ENCODE data around the gene AGBL1.
"Not testable (repeated sequence)": the region's sequence is repeated elsewhere in the genome, so short reads cannot be mapped to it uniquely, and the experiment has no call there.

Gene AGBL1

GRCh38 chr15:86959254-86959653 is 879.6 kb downstream of the AGBL1 start:
- DNase-seq (no peak), ATAC-seq (no peak)

GRCh38 chr15:86961669-86962068 is 882.0 kb downstream of the AGBL1 start:
- DNase-seq (no peak), ATAC-seq (no peak)

- DNase-seq (no peak), ATAC-seq (no peak)
These were observed 884.6 kb downstream of the AGBL1 start for GRCh38 chr15:86964271-86964670.

GRCh38 chr15:86968244-86968643 is 888.6 kb downstream of the AGBL1 start:
- no peak for DNase-seq

GRCh38 chr15:86969364-86969763 is 889.7 kb downstream of the AGBL1 start:
- no peak for DNase-seq
- no peak for ATAC-seq

More at GRCh38 chr15:86968244-86968643, 888.6 kb downstream of the AGBL1 start:
- ATAC-seq: no peak

- DNase-seq (no peak), ATAC-seq (no peak)
These were observed 893.7 kb downstream of the AGBL1 start for GRCh38 chr15:86973284-86973844.

GRCh38 chr15:86988033-86988432 is 908.4 kb downstream of the AGBL1 start:
- no peak for ATAC-seq

GRCh38 chr15:87021751-87022150 is 942.1 kb downstream of the AGBL1 start:
- ATAC-seq (no peak), DNase-seq (no peak)

More at GRCh38 chr15:86988033-86988432, 908.4 kb downstream of the AGBL1 start:
- no peak for DNase-seq

GRCh38 chr15:87031540-87032230 is 952.0 kb downstream of the AGBL1 start:
- DNase-seq (no peak), ATAC-seq (no peak)

GRCh38 chr15:87032295-87032694 is 952.6 kb downstream of the AGBL1 start:
- ATAC-seq (no peak), DNase-seq (no peak)

GRCh38 chr15:87033056-87033455 is 953.4 kb downstream of the AGBL1 start:
- ATAC-seq (no peak), DNase-seq (no peak)

- DNase-seq (no peak), ATAC-seq (no peak)
These were observed 955.2 kb downstream of the AGBL1 start for GRCh38 chr15:87034886-87035285.

GRCh38 chr15:87038404-87038803 is 958.7 kb downstream of the AGBL1 start:
- DNase-seq: no peak
- ATAC-seq: no peak

- DNase-seq, ATAC-seq: not testable (repeated sequence)
These were observed 962.9 kb downstream of the AGBL1 start for GRCh38 chr15:87042619-87043018.

- DNase-seq (no peak), ATAC-seq (no peak)
These were observed 966.1 kb downstream of the AGBL1 start for GRCh38 chr15:87045746-87046145.

GRCh38 chr15:87047203-87047965 is 967.7 kb downstream of the AGBL1 start:
- no peak for DNase-seq

More at GRCh38 chr15:87047203-87047965, 967.7 kb downstream of the AGBL1 start:
- no peak for ATAC-seq
